Metanephros (tissue), 1 donor: Measurements from ENCODE around the gene CAV3. TPM values are rescaled to one million over a fixed set of nuclear protein-coding genes. Genes with fewer than 3 reads are reported as not detected.

ENCODE experiments used
- total RNA-seq: library from RNA; depleted of rRNA; stranded (reverse); fragments of >200 nt; gene quantifications from one replicate; pipeline ENCODE4 v1.2.3, GENCODE V29; 2014

CAV3 gene
- 42.2 TPM for total RNA-seq

GRCh38 chr3:8733332-8734094 lies at the start of gene CAV3:
Gene CAV3 (plus strand): TSS chr3:8733802. CDS start chr3:8733877, 75 bp downstream.

GRCh38 chr3:8769088-8769822 lies 35.7 kb downstream of the CAV3 start, which contains the start of gene OXTR:
Gene OXTR (minus strand): TSS chr3:8769613. CDS start chr3:8768187, 1,426 bp downstream.

Other genes with a start within 250 kb of the CAV3 start
- 76.9 TPM for gene LMCD1, start 232.0 kb upstream of the CAV3 start, total RNA-seq
- gene SSUH2, start 89.0 kb upstream of the CAV3 start, total RNA-seq: 4.4 TPM
- gene OXTR, start 35.8 kb downstream of the CAV3 start, total RNA-seq: 1.1 TPM
- 13.9 TPM for gene RAD18, start 229.7 kb downstream of the CAV3 start, total RNA-seq